Measurements from ENCODE around the gene RSU1. TPM values are rescaled to one million over a fixed set of nuclear protein-coding genes. Genes with fewer than 3 reads are reported as not detected.

RSU1 gene
- total and polyA plus RNA-seq, 2 of the 13 experiments (the other 11 are each of a cell fraction or from before 2014, with no cell fraction given): 32.3 to 35.1 TPM

- Histone ChIP-seq H3K27me3 (ENCODE audit: control insufficient read depth in 1 of 2, insufficient read depth in 2 of 2, low read length in 2 of 2) (no peaks in the 10 kb centered on the region), H2AFZ (ENCODE audit: low read length) (no peak overlapping the region), H3K4me3 (replicated peaks in 1 of 3; ENCODE audit: insufficient read depth in 1 of 3, low read depth in 2 of 3, low read length in 3 of 3) (no peak overlapping the region), H3K4me2 (ENCODE audit: low read depth, low read length) (no peak overlapping the region), H3K4me1 (ENCODE audit: insufficient read depth, low read length) (peaks cover 6% of the 10 kb centered on the region; the same call in 1 of the 2 replicates), H4K20me1 (ENCODE audit: insufficient read depth, low read length) (no peaks in the 10 kb centered on the region), H3K36me3 (replicated peaks in 1 of 2; ENCODE audit: control insufficient read depth in 1 of 2, insufficient read depth in 2 of 2, low read length in 2 of 2) (no peaks in the 10 kb centered on the region; a peak in 1 of 5 replicates), H3K27ac (ENCODE audit: extremely low read length, insufficient read depth, low read length) (no peak overlapping the region), H3K79me2 (ENCODE audit: insufficient read depth, low read length) (no peaks in the 10 kb centered on the region), H3K9ac (ENCODE audit: insufficient read depth, low read depth, low read length) (no peak overlapping the region), H3K9me3 (ENCODE audit: low read length) (no peaks in the 10 kb centered on the region)
- CTCF ChIA-PET (ENCODE audit: low intra/inter-chr PET ratio, low total read pairs): no interaction called here
- in situ Hi-C loops (cut with HindIII; ENCODE audit: extremely low pct_ligation_motif_present, low pct_unique_long_range_greater_than_20kb) (loop anchor here (25.0 kb wide), 2 partner anchors 676 to 901 kb away; no protein-coding TSS in a partner anchor), intact Hi-C loops (cut with micrococcal nuclease; ENCODE audit: unreplicated experiment) (no loop called here)
- WGBS (ENCODE audit: low lambda C conversion rate): 98% methylated on average over 6 of the region's 6 CpGs
- POLR2A ChIA-PET: no interaction called here
- no TSS peak for BruUV-seq (replicated peaks)
- ATAC-seq: no peak
- DNase-seq (ENCODE audit: low spot score): no peak
- no peak for FAIRE-seq
- no peak for TF ChIP-seq ZNF75D (CRISPR knock-in tag; IDR thresholded peaks at IDR 0.05; ENCODE audit: borderline replicate concordance)
- TF ChIP-seq RARA (CRISPR knock-in tag; IDR thresholded peaks at IDR 0.05): no peak
- no peak for TF ChIP-seq ZNF616 (CRISPR knock-in tag; IDR thresholded peaks at IDR 0.05; ENCODE audit: low read depth)
- TF ChIP-seq, protein P1, sequence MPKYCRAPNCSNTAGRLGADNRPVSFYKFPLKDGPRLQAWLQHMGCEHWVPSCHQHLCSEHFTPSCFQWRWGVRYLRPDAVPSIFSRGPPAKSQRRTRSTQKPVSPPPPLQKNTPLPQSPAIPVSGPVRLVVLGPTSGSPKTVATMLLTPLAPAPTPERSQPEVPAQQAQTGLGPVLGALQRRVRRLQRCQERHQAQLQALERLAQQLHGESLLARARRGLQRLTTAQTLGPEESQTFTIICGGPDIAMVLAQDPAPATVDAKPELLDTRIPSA (CRISPR knock-in tag; IDR thresholded peaks at IDR 0.05; ENCODE audit: borderline replicate concordance): no peak
- no peak for TF ChIP-seq ZSCAN21 (CRISPR knock-in tag; IDR thresholded peaks at IDR 0.05; ENCODE audit: borderline replicate concordance)
- TF ChIP-seq IRF1 (CRISPR knock-in tag; IDR thresholded peaks at IDR 0.05; ENCODE audit: low read depth): no peak
- TF ChIP-seq MZF1 (CRISPR knock-in tag; IDR thresholded peaks at IDR 0.05; ENCODE audit: borderline replicate concordance): no peak
- no peak for TF ChIP-seq ZNF17 (CRISPR knock-in tag; IDR thresholded peaks at IDR 0.05)
- TF ChIP-seq ZNF562 (CRISPR knock-in tag; IDR thresholded peaks at IDR 0.05; ENCODE audit: borderline replicate concordance): no peak
- TF ChIP-seq, protein P2, sequence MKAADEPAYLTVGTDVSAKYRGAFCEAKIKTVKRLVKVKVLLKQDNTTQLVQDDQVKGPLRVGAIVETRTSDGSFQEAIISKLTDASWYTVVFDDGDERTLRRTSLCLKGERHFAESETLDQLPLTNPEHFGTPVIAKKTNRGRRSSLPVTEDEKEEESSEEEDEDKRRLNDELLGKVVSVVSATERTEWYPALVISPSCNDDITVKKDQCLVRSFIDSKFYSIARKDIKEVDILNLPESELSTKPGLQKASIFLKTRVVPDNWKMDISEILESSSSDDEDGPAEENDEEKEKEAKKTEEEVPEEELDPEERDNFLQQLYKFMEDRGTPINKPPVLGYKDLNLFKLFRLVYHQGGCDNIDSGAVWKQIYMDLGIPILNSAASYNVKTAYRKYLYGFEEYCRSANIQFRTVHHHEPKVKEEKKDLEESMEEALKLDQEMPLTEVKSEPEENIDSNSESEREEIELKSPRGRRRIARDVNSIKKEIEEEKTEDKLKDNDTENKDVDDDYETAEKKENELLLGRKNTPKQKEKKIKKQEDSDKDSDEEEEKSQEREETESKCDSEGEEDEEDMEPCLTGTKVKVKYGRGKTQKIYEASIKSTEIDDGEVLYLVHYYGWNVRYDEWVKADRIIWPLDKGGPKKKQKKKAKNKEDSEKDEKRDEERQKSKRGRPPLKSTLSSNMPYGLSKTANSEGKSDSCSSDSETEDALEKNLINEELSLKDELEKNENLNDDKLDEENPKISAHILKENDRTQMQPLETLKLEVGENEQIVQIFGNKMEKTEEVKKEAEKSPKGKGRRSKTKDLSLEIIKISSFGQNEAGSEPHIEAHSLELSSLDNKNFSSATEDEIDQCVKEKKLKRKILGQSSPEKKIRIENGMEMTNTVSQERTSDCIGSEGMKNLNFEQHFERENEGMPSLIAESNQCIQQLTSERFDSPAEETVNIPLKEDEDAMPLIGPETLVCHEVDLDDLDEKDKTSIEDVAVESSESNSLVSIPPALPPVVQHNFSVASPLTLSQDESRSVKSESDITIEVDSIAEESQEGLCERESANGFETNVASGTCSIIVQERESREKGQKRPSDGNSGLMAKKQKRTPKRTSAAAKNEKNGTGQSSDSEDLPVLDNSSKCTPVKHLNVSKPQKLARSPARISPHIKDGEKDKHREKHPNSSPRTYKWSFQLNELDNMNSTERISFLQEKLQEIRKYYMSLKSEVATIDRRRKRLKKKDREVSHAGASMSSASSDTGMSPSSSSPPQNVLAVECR (CRISPR knock-in tag; IDR thresholded peaks at IDR 0.05; ENCODE audit: borderline replicate concordance): no peak
- no peak for TF ChIP-seq NCOA2 (CRISPR knock-in tag; IDR thresholded peaks at IDR 0.05)
- no peak for TF ChIP-seq ZNF614 (CRISPR knock-in tag; IDR thresholded peaks at IDR 0.05; ENCODE audit: borderline replicate concordance)
- TF ChIP-seq FOXK1 (CRISPR knock-in tag; IDR thresholded peaks at IDR 0.05; ENCODE audit: borderline replicate concordance, low read depth): no peak
- TF ChIP-seq, protein P3, sequence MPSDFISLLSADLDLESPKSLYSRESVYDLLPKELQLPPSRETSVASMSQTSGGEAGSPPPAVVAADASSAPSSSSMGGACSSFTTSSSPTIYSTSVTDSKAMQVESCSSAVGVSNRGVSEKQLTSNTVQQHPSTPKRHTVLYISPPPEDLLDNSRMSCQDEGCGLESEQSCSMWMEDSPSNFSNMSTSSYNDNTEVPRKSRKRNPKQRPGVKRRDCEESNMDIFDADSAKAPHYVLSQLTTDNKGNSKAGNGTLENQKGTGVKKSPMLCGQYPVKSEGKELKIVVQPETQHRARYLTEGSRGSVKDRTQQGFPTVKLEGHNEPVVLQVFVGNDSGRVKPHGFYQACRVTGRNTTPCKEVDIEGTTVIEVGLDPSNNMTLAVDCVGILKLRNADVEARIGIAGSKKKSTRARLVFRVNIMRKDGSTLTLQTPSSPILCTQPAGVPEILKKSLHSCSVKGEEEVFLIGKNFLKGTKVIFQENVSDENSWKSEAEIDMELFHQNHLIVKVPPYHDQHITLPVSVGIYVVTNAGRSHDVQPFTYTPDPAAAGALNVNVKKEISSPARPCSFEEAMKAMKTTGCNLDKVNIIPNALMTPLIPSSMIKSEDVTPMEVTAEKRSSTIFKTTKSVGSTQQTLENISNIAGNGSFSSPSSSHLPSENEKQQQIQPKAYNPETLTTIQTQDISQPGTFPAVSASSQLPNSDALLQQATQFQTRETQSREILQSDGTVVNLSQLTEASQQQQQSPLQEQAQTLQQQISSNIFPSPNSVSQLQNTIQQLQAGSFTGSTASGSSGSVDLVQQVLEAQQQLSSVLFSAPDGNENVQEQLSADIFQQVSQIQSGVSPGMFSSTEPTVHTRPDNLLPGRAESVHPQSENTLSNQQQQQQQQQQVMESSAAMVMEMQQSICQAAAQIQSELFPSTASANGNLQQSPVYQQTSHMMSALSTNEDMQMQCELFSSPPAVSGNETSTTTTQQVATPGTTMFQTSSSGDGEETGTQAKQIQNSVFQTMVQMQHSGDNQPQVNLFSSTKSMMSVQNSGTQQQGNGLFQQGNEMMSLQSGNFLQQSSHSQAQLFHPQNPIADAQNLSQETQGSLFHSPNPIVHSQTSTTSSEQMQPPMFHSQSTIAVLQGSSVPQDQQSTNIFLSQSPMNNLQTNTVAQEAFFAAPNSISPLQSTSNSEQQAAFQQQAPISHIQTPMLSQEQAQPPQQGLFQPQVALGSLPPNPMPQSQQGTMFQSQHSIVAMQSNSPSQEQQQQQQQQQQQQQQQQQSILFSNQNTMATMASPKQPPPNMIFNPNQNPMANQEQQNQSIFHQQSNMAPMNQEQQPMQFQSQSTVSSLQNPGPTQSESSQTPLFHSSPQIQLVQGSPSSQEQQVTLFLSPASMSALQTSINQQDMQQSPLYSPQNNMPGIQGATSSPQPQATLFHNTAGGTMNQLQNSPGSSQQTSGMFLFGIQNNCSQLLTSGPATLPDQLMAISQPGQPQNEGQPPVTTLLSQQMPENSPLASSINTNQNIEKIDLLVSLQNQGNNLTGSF (CRISPR knock-in tag; IDR thresholded peaks at IDR 0.05): no peak
These were observed 29.1 kb downstream of the RSU1 start for GRCh38 chr10:16788125-16788524.

All from HepG2 (cell line).